Fibroblast of pulmonary artery (primary cell): Measurements from ENCODE around the gene PPTC7.
A peak's percentile ranks its signal among the peaks of the same experiment; 100 is the strongest.
"Not testable (repeated sequence)": the region's sequence is repeated elsewhere in the genome, so short reads cannot be mapped to it uniquely, and the experiment has no call there.

Source experiments
- DNase-seq: peaks from one replicate; pipeline ENCODE4 v3.0.0-alpha.2; 2010; ENCODE audit warnings: low read depth
- H3K4me3 ChIP-seq: replicated peaks from 2 replicates; pipeline ENCODE4 v1.5.1; 2011; ENCODE audit warnings: low read depth, mild to moderate bottlenecking, control low read depth, low read length, moderate library complexity
- CTCF ChIP-seq: IDR thresholded peaks from 2 replicates; pipeline ENCODE4 v1.5.1; 2011; ENCODE audit warnings: mild to moderate bottlenecking, control low read depth, low read length, inconsistent platforms; ENCODE audit errors: missing control alignments

PPTC7 gene

GRCh38 chr12:110613771-110614684 lies 30.9 kb upstream of the PPTC7 start, which contains the start of gene TCTN1:
Gene TCTN1 (plus strand): TSS chr12:110614129. CDS start chr12:110614183, 54 bp downstream.
- TF ChIP-seq CTCF = no peak
- peak; percentile 94 for DNase-seq
- peak within 1 kb of the TSS; percentile 79 for H3K4me3 ChIP-seq

DNA sequence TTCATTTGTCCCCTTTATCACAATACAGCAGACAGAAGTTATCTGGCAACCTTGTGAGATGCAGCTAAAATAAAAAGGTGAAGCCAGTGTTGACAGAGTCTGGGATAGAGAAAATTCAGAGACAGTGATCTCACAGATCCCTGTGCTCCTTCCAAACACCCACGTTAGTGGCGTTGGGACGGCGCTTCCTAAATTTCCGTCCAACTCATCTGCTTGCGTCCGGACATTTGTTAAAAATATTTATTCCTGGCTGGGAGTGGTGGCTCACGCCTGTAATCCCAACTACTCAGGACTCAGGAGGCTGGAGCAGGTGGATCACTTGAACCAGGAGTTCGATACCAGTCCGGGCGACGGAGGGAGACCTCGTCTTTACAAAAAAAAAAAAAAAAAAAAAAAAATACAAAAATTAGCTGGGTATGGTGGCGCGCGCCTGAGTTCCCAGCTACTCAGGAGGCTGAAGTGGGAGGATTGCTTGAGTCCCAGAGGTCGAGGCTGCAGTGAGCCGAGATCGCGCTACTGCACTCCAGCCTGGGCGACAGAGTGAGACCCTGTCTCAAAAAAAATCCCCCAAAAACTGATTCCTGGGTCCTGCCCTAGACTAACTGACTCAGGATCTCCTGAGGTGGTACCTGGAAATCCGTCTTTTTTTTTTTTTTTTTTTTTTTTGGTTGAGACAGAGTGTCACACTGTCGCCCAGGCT lies 30.1 kb upstream of the PPTC7 start:
- TF ChIP-seq CTCF = no peak
- H3K4me3 ChIP-seq = peak overlapping the region; percentile 79
- DNase-seq = no peak

DNA sequence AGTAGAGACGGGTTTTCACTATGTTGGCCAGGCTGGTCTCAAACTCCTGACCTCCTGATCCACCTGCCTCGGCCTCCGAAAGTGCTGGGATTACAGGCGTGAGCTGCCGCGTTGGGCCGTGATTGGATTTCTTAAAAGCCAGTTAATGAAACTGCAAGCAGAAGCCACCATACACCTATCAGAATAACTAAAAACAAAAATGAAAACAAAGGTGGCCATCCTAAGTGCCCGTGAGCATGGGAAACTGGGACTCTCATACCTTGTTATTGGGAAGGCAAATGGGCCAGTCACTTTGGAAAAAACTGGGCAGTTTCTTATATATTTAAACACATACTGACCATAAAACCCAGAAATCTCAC lies 23.1 kb upstream of the PPTC7 start:
- no peak for DNase-seq
- no peak overlapping the region for H3K4me3 ChIP-seq
- no peak for TF ChIP-seq CTCF

DNA sequence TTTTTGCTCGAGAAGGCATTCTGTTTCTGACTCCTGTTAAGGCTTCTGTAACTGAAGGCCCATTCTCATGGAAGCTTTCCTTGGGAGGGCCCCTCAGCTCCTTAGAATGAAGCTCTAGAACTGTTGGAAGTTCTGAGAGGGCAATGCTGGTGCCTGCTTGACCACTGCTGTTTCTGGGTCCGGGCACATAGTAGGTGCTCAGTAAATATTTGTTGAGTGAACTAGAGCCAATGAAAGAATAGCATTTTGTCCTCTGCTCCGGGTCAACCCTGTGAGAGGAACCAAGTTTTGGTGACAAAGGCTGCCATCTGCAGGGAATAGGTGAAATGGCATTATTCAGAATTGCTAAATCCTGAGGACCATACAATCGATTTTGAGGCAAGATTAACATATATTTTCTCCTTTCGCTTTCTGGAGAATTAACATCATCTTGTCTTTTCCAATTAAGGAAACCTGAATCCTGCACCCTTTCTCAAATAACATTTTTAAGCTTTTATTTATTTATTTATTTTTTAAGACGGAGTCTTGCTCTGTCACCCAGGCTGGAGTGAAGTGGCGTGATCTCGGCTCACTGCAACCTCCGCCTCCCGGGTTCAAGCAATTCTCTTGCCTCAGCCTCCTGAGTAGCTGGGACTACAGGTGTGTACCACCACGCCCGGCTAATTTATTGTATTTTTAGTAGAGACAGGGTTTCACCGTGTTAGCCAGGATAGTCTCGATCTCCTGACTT lies 19.1 kb upstream of the PPTC7 start:
- not testable (repeated sequence) for H3K4me3 ChIP-seq
- DNase-seq = peak; percentile 66
- TF ChIP-seq CTCF = peak; percentile 72

DNA sequence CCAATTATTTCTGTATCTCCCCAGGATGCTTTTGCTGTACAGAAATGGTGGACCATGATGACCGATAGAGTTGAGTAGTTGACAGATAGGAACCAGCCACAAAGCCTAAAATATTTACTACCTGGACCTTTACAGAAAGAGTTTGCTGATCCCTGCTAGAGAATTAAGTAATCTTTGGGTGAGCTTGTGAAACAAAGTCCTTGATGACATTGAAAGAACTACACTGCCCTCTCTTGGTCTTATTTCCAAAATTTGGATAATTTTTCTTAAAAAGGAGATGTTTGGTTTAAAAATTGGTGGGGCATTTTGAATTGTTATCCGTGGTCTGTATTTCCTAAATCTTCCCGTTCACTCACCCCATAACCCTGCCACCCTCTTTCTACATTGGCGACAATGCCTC lies 17.1 kb upstream of the PPTC7 start:
- H3K4me3 ChIP-seq = no peak overlapping the region
- DNase-seq = peak; percentile 85
- peak; percentile 37 for TF ChIP-seq CTCF

- TF ChIP-seq CTCF = no peak
- DNase-seq = no peak
- H3K4me3 ChIP-seq = no peak overlapping the region
These were observed 16.2 kb upstream of the PPTC7 start for GRCh38 chr12:110599334-110599733.
